GM12873 (cell line): ENCODE data around the gene MCM10.

Source experiments
- TF ChIP-seq, protein P1 (sequence below): IDR thresholded peaks from 2 replicates; pipeline ENCODE4 v1.5.1; 2012; ENCODE audit warnings: low read depth, mild to moderate bottlenecking, moderate library complexity, low read length, control low read depth; ENCODE audit not compliant: insufficient read depth; ENCODE audit errors: missing control alignments

The MCM10 gene

DNA sequence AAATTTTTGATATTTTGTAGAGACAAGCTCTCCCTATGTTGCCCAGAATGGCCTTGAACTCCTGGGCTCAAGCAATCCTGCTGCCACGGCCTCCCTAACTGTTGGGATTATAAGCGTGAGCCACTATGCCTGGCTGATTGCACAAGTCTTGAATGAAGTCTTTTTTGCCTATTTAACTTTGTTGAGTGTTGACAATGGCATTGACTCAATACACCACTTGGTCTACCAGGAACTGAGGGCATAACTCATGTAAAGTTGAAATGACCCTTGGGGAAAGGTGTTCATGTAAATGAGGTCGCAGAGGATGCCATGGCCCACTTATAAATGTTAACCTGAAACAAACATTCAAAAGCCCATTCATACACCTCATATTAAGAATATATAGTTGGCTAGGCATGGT is 80.3 kb downstream of the MCM10 start:
- TF ChIP-seq, protein P1, sequence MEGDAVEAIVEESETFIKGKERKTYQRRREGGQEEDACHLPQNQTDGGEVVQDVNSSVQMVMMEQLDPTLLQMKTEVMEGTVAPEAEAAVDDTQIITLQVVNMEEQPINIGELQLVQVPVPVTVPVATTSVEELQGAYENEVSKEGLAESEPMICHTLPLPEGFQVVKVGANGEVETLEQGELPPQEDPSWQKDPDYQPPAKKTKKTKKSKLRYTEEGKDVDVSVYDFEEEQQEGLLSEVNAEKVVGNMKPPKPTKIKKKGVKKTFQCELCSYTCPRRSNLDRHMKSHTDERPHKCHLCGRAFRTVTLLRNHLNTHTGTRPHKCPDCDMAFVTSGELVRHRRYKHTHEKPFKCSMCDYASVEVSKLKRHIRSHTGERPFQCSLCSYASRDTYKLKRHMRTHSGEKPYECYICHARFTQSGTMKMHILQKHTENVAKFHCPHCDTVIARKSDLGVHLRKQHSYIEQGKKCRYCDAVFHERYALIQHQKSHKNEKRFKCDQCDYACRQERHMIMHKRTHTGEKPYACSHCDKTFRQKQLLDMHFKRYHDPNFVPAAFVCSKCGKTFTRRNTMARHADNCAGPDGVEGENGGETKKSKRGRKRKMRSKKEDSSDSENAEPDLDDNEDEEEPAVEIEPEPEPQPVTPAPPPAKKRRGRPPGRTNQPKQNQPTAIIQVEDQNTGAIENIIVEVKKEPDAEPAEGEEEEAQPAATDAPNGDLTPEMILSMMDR: no peak

DNA sequence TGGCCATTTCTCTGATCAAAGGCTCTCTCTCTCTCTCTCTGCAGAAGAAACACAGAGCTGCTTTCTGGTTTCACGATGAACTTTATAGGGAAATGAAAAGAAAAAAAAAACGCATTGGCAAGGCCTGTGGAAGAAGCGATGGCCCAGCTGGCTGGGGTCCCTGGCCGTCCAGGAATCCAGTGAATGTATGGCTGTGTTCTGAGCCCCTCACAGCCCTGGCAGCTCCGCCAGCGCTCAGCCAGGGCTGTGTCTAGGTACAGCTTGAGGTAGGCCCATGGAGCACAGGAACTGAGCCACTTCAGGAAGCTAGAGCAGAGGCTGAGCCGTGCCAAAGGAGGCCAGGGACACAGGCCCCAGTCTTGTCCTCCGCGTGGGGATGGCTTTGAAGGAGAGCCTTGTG is 85.9 kb downstream of the MCM10 start:
- TF ChIP-seq, protein P1: no peak

DNA sequence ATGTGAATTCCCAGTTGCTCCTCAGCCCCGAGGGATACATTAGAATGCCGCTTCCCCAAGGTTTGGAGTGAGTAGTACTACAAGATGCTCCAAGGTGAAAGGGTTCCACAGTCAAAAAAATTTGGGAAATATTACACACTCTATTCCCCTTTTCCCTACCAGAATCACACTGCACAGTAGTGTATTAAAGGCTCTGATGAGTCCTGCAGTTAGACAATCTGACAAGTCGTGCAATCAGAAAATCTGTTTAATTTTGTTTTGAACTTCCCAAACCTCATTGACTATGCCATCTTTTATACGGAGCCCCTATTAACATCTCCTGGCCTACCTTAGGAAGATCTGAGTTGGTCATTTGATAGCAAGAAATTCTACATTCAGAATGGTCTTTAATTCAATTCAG is 86.4 kb downstream of the MCM10 start:
- TF ChIP-seq, protein P1: no peak

DNA sequence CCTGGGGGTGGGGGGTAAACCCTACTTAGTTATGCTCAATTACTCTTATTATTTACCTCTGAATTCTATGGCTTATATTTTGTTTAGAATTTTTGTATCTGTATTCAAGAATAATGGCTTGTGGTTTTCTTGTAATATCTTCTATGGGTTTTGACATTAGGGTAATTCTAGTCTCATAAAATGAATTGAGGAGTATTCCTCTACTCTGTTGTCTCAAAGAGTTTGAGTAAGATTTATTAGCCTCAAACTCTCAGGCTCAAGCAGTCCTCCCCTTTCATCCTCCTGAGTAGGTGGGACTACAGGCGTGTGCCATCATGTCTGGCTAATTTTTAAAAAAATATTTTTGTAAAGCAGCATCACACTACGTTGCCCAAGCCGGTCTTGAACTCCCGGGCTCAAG is 92.4 kb downstream of the MCM10 start:
- TF ChIP-seq, protein P1: no peak

DNA sequence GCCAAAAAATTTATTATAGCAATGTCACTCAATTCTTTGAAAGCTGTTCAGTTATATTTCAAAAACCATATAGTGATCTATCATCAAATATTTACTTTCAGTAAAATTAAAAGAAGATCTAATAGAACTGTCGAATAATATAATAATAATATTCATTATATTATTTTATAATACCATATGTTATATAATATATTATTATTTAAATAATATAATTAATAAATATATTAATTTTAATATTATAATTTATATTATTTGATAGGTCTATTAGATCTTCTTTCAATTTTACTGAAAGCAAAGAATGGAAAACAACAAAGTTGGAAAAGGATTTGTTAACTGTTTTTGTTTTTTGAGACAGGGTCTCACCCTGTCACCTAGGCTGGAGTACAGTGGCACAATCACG is 95.3 kb downstream of the MCM10 start:
- TF ChIP-seq, protein P1: no peak

DNA sequence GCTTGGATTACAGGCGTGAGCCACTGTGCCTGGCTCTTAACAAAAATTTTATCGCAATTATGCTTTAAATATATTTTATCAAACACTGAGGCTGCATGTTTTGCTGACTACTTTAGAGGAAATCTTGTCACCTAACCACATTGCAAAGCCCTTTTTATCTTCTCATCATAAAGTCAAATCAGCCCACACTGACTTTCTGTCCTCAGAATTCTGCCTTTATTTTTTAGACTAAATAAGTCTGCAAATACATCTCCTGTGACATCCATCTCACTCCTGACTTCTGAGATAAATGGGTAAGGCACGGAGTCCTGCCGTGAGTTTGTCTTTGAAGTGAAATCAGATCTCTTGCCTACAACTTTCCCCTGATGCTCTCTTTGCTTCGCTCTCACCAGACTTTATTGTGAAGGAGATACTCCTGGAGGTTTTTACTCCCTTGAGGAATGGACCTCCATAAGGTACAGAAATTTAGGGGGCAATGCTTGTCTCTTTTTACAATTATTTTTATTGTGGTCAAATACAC is 96.3 kb downstream of the MCM10 start:
- TF ChIP-seq, protein P1: no peak
